ENCODE results near the gene PFN4.

DNA sequence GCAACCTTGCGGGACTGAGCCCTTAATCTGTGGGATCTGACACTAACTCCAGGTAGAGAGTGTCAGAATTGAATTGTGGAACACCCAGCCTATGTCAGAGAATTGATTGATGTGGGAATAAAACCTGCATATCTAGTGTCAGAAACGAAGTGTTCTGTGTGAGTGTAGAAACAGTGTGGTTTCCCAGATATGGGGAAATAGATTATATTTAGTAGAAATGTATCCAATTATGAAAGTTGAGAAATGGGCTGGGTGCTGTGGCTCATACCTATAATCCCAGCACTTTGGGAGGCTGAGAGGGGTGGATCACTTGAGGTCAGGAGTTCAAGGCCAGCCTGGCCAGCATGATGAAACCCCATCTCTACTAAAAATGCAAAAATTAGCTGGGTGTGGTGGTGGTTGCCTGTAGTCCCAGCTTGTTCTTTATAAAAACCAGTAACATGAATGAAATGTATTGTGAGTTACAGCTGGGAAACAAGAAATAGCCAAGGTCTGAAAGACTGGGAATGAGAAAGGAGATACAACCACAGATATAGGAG lies 34.2 kb downstream of the PFN4 start:
- TF ChIP-seq, protein P1, sequence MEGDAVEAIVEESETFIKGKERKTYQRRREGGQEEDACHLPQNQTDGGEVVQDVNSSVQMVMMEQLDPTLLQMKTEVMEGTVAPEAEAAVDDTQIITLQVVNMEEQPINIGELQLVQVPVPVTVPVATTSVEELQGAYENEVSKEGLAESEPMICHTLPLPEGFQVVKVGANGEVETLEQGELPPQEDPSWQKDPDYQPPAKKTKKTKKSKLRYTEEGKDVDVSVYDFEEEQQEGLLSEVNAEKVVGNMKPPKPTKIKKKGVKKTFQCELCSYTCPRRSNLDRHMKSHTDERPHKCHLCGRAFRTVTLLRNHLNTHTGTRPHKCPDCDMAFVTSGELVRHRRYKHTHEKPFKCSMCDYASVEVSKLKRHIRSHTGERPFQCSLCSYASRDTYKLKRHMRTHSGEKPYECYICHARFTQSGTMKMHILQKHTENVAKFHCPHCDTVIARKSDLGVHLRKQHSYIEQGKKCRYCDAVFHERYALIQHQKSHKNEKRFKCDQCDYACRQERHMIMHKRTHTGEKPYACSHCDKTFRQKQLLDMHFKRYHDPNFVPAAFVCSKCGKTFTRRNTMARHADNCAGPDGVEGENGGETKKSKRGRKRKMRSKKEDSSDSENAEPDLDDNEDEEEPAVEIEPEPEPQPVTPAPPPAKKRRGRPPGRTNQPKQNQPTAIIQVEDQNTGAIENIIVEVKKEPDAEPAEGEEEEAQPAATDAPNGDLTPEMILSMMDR (IDR thresholded peaks at IDR 0.05), result no peak
- TF ChIP-seq POLR2A (IDR thresholded peaks at IDR 0.05) (no peak), EP300 (IDR thresholded peaks at IDR 0.05) (peak in 1 of 2 donors; percentile 11)
